ENCODE results near the gene SPRYD3.

The SPRYD3 gene

GRCh38 chr12:53051881-53052412 is 27.2 kb downstream of the SPRYD3 start:
- Histone ChIP-seq H3K9me3 (ENCODE audit: insufficient read depth, low read length) (no peaks in the 10 kb centered on the region), H4K20me1 (ENCODE audit: insufficient read depth, low read length) (no peaks in the 10 kb centered on the region), H3K9ac (ENCODE audit: low read length) (no peak overlapping the region), H3K4me3 (ENCODE audit: low read length) (no peak overlapping the region), H3K27ac (ENCODE audit: low read length) (no peak overlapping the region), H2AFZ (ENCODE audit: low read depth, low read length) (no peak overlapping the region), H3K36me3 (replicated peaks; ENCODE audit: low read depth, low read length) (no peaks in the 10 kb centered on the region), H3K79me2 (ENCODE audit: low read length) (no peaks in the 10 kb centered on the region), H3K4me2 (ENCODE audit: low read length) (no peak overlapping the region), H3K4me1 (ENCODE audit: low read length) (peaks cover 8% of the 10 kb centered on the region; the same call in 1 of the 2 replicates), H3K27me3 (ENCODE audit: low read depth, low read length) (peaks cover 6% of the 10 kb centered on the region; the same call in 1 of the 2 replicates)
- TF ChIP-seq EZH2phosphoT487 (IDR thresholded peaks at IDR 0.05; ENCODE audit: low read depth) = no peak
- TF ChIP-seq CTCF (IDR thresholded peaks at IDR 0.05; ENCODE audit: low read depth, low read length) = no peak

- Histone ChIP-seq H3K4me3 (ENCODE audit: low read length) (no peak overlapping the region), H2AFZ (ENCODE audit: low read depth, low read length) (no peak overlapping the region), H3K4me1 (ENCODE audit: low read length) (peaks cover 12% of the 10 kb centered on the region; the same call in 1 of the 2 replicates), H3K79me2 (ENCODE audit: low read length) (no peaks in the 10 kb centered on the region), H3K36me3 (replicated peaks; ENCODE audit: low read depth, low read length) (no peaks in the 10 kb centered on the region), H3K9ac (ENCODE audit: low read length) (no peak overlapping the region), H3K4me2 (ENCODE audit: low read length) (no peak overlapping the region), H4K20me1 (ENCODE audit: insufficient read depth, low read length) (no peaks in the 10 kb centered on the region), H3K27me3 (ENCODE audit: low read depth, low read length) (peaks cover 6% of the 10 kb centered on the region; the same call in 1 of the 2 replicates), H3K27ac (ENCODE audit: low read length) (no peak overlapping the region), H3K9me3 (ENCODE audit: insufficient read depth, low read length) (no peaks in the 10 kb centered on the region)
- TF ChIP-seq CTCF (IDR thresholded peaks at IDR 0.05; ENCODE audit: low read depth, low read length) (no peak), EZH2phosphoT487 (IDR thresholded peaks at IDR 0.05; ENCODE audit: low read depth) (no peak)
These were observed 27.9 kb downstream of the SPRYD3 start for GRCh38 chr12:53051058-53051880.

DNA sequence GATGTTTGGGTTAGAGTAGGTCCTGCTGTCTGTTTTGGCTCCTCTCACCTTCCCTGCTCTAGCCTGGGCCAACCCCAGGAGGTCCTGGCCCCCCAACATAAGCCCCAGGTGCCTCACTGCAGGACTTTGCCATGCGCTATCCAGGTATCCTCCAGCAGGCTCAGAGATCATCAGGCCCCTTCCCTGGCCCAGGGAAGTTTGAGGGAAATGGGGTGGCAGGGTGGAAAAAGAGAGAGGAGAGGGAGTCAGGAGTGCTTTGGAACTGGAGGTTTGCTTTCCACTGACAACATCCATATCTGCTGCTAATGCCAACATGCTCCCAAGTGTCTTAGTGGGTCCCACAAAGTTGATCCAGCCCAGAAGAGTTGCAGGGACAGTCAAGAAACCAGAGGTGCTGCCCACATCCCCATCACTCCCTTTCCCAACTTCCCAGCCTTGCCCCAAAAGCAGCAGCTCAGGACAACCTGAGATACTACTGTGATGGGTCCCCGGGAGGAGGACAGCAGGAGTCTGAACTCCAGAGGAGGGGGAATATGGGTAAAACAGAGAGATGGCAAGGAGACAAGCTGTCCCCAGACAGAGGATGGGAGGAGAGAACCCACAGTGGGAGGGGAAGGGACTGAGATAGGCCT is 28.6 kb downstream of the SPRYD3 start:
- TF ChIP-seq CTCF (IDR thresholded peaks at IDR 0.05; ENCODE audit: low read depth, low read length) = no peak
- TF ChIP-seq EZH2phosphoT487 (IDR thresholded peaks at IDR 0.05; ENCODE audit: low read depth) = no peak
- no peaks in the 10 kb centered on the region for H4K20me1 ChIP-seq (ENCODE audit: insufficient read depth, low read length)
- no peak overlapping the region for H3K27ac ChIP-seq (ENCODE audit: low read length)
- no peak overlapping the region for H2AFZ ChIP-seq (ENCODE audit: low read depth, low read length)
- H3K79me2 ChIP-seq (ENCODE audit: low read length) = no peaks in the 10 kb centered on the region
- no peak overlapping the region for H3K4me3 ChIP-seq (ENCODE audit: low read length)
- no peaks in the 10 kb centered on the region for H3K9me3 ChIP-seq (ENCODE audit: insufficient read depth, low read length)
- no peaks in the 10 kb centered on the region for H3K36me3 ChIP-seq (replicated peaks; ENCODE audit: low read depth, low read length)
- no peak overlapping the region for H3K9ac ChIP-seq (ENCODE audit: low read length)
- H3K27me3 ChIP-seq (ENCODE audit: low read depth, low read length) = peaks cover 6% of the 10 kb centered on the region; the same call in 1 of the 2 replicates
- no peak overlapping the region for H3K4me2 ChIP-seq (ENCODE audit: low read length)
- peaks cover 13% of the 10 kb centered on the region; the same call in 1 of the 2 replicates for H3K4me1 ChIP-seq (ENCODE audit: low read length)
